Adrenal gland (tissue), 5 donors: ENCODE measurements around the gene MBNL2.

Source experiments
- CTCF ChIP-seq, 6 experiments: fragments of 450-650 bp in 4 of 6; fragments of 200-600 bp in 2 of 6; sonication (generic) in 1 of 6; IDR thresholded peaks; 1 replicate in 5 of 6; 2 replicates in 1 of 6; pipeline versions ENCODE4 v1.5.1 to v1.8.0; 2016 to 2021; ENCODE audit warnings: antibody characterized with exemption in 6 of 6, mild to moderate bottlenecking in 2 of 6, moderate library complexity in 1 of 6
- POLR2A ChIP-seq, 2 donors: fragments of 450-650 bp; IDR thresholded peaks; one replicate each; pipeline ENCODE4 v1.6.1; 2017; ENCODE audit warnings: antibody characterized with exemption in 2 of 2, mild to moderate bottlenecking in 2 of 2, moderate library complexity in 1 of 2
- donor health status: DM: no; HTN: no; CAD: no.

GRCh38 chr13:97223037-97223710, 1.0 kb downstream of the MBNL2 start:
- no peak for TF ChIP-seq CTCF (IDR thresholded peaks at IDR 0.05)
- no peak for TF ChIP-seq POLR2A (IDR thresholded peaks at IDR 0.05)
